GM10248 (cell line): ENCODE measurements around the gene CDK8.

Experiments
- CTCF ChIA-PET: fragments of 300-600 bp; sonication (Branson Sonifier 250); formaldehyde crosslinking; extraction: SDS; loops from one replicate; lab custom pipeline; 2021; ENCODE audit warnings: antibody characterized with exemption; lab: Yijun Ruan, JAX
- POLR2A ChIA-PET: fragments of 350-650 bp; sonication (Branson Sonifier 250); formaldehyde crosslinking; extraction: SDS; loops from one replicate; lab custom pipeline; 2020; ENCODE audit warnings: antibody characterized with exemption; lab: Yijun Ruan, JAX
- DNase-seq: peaks from one replicate; pipeline ENCODE4 v3.0.0; 2012; ENCODE audit errors: extremely low spot score
- CTCF ChIP-seq: IDR thresholded peaks from 2 replicates; pipeline ENCODE4 v1.5.1; 2012; ENCODE audit warnings: mild to moderate bottlenecking, low read depth; ENCODE audit errors: extremely low read depth, missing control alignments, control extremely low read depth

CDK8 gene

GRCh38 chr13:26423629-26424028 is 169.7 kb downstream of the CDK8 start:
- CTCF ChIA-PET, result interaction anchor here (1.1 kb wide), 1 partner anchor 20 kb away, joined by 3 read pairs; no protein-coding TSS in a partner anchor
- no peak for DNase-seq
- TF ChIP-seq CTCF, result no peak
- POLR2A ChIA-PET, result interaction anchor here (0.7 kb wide), 1 partner anchor 812 kb away, joined by 4 read pairs; no protein-coding TSS in a partner anchor

GRCh38 chr13:26424181-26424580 is 170.3 kb downstream of the CDK8 start:
- ChIA-PET CTCF (interaction anchor here (1.1 kb wide), 1 partner anchor 20 kb away, joined by 3 read pairs; no protein-coding TSS in a partner anchor), POLR2A (no interaction called here)
- TF ChIP-seq CTCF, result no peak
- no peak for DNase-seq

GRCh38 chr13:26425443-26426358 is 171.8 kb downstream of the CDK8 start:
- ChIA-PET POLR2A (no interaction called here), CTCF (interaction anchor here (0.9 to 2.3 kb wide), 4 partner anchors 13 to 36 kb away, joined by 3 to 7 read pairs (median 4); no protein-coding TSS in a partner anchor)
- no peak for TF ChIP-seq CTCF
- DNase-seq, result no peak

- no peak for DNase-seq
- CTCF ChIA-PET, result interaction anchor here (1.0 kb wide), 1 partner anchor 10 kb away, joined by 3 read pairs; no protein-coding TSS in a partner anchor
- POLR2A ChIA-PET, result no interaction called here
- TF ChIP-seq CTCF, result no peak
Measured at GRCh38 chr13:26433776-26434175, 179.8 kb downstream of the CDK8 start.

GRCh38 chr13:26435171-26435570 is 181.2 kb downstream of the CDK8 start:
- TF ChIP-seq CTCF, result no peak
- no peak for DNase-seq
- ChIA-PET POLR2A (no interaction called here), CTCF (no interaction called here)

- POLR2A ChIA-PET, result no interaction called here
- no peak for TF ChIP-seq CTCF
- CTCF ChIA-PET, result no interaction called here
- no peak for DNase-seq
Measured at GRCh38 chr13:26435646-26436045, 181.7 kb downstream of the CDK8 start.
